Ovary (tissue), 9 donors: ENCODE measurements around the gene RYK. TPM values are rescaled to one million over a fixed set of nuclear protein-coding genes. Genes with fewer than 3 reads are reported as not detected.

ENCODE experiments used
- DNase-seq, 5 donors: peaks; one replicate each; pipeline ENCODE4 v3.0.0-alpha.2; 2019 to 2020
- H3K27ac ChIP-seq, 2 donors: fragments of 200-600 bp; one replicate each; pipeline versions ENCODE4 v1.5.1 to v1.8.0; 2019 to 2022
- H3K27me3 ChIP-seq: fragments of 200-600 bp; one replicate; pipeline ENCODE4 v1.8.0; 2022
- H3K36me3 ChIP-seq: fragments of 200-600 bp; sonication (generic); one replicate; pipeline ENCODE4 v1.5.1; 2019
- H3K4me1 ChIP-seq: one replicate; pipeline ENCODE4 v1.8.1; 2013; ENCODE audit warnings: mild to moderate bottlenecking, moderate library complexity; ENCODE audit not compliant: insufficient read depth
- H3K4me3 ChIP-seq: fragments of 200-600 bp; sonication (generic); one replicate; pipeline ENCODE4 v1.5.1; 2017
- H3K9me3 ChIP-seq, 2 donors: fragments of 200-600 bp in 1 of 2; sonication (generic) in 1 of 2; one replicate each; pipeline versions ENCODE4 v1.5.1 to v1.8.1; 2013 to 2019; ENCODE audit warnings: mild to moderate bottlenecking in 1 of 2, moderate library complexity in 1 of 2
- EP300 ChIP-seq: sonication (generic); formaldehyde crosslinking; IDR thresholded peaks from one replicate; pipeline ENCODE4 v1.6.1; 2017; ENCODE audit warnings: antibody characterized with exemption
- POLR2A ChIP-seq: fragments of 450-650 bp; IDR thresholded peaks from one replicate; pipeline ENCODE4 v1.6.1; 2017; ENCODE audit warnings: antibody characterized with exemption, mild to moderate bottlenecking, moderate library complexity
- WGBS, 3 donors: extraction: QIAGEN DNeasy Blood & Tissue Kit in 1 of 3; methylation state at CpG; one replicate each; pipeline versions ENCODE4 v1.1.5 to v1.1.7; 2013 to 2017; 5-methylcytosine and 5-hydroxymethylcytosine counted together
- intact Hi-C, 4 donors: fragments of 100-400 bp; cut with DNase I; formaldehyde crosslinking; loops; one replicate each; pipeline versions ENCODE4 v1.11.0 to v1.15.1; 2022 to 2023
- polyA plus RNA-seq, 2 donors: library from polyadenylated mRNA; stranded (reverse); fragments of 200-250 nt in 1 of 2; fragments of 350-450 nt in 1 of 2; fragmentation: Illumina TruSeq in 1 of 2; extraction: RNeasy Lipid Tissue Mini Kit (QIAGEN cat#74804) in 1 of 2; gene quantifications; one replicate each; pipeline ENCODE4 v1.2.3, GENCODE V29; 2013 to 2014
- total RNA-seq, 7 donors: library from RNA; depleted of rRNA in 2 of 7; stranded (reverse); fragments of >200 nt in 2 of 7; fragmentation: NEBNext Ultra II Directional in 3 of 7; extraction: Animal tissue kit (Norgen Biotek cat#: 25700) in 3 of 7; gene quantifications; one replicate each; pipeline versions ENCODE4 v1.1.0 to v1.2.4, GENCODE V29; 2016 to 2023
- TF ChIP-seq, protein P1 (sequence below), 3 donors: fragments of 450-650 bp in 2 of 3; fragments of 200-600 bp in 1 of 3; IDR thresholded peaks; one replicate each; pipeline versions ENCODE4 v1.5.1 to v1.8.0; 2016 to 2022; ENCODE audit warnings: antibody characterized with exemption in 3 of 3, mild to moderate bottlenecking in 1 of 3
- donor health status: DM: no; HTN: no; CAD: no; lungs with moderate emphysema.
- donor health status: DM: no; HTN: no; CAD: no.
- donor health status: Bipolar disorder and iron deficiency.
- donor health status: DM: yes; HTN: yes; CAD: no.
- donor health status: DM: no; HTN: no; CAD: no.
- donor health status: DM: yes; HTN: yes; CAD: no.

RYK gene
- total and polyA plus RNA-seq, 9 donors: 78.1 to 171 (median 120) TPM

- intact Hi-C loops: loop anchor here in 1 of 4 donors (10.0 kb wide), 1 partner anchor 353 kb away; no protein-coding TSS in a partner anchor
- TF ChIP-seq POLR2A (no peak), EP300 (no peak)
- TF ChIP-seq, protein P1, sequence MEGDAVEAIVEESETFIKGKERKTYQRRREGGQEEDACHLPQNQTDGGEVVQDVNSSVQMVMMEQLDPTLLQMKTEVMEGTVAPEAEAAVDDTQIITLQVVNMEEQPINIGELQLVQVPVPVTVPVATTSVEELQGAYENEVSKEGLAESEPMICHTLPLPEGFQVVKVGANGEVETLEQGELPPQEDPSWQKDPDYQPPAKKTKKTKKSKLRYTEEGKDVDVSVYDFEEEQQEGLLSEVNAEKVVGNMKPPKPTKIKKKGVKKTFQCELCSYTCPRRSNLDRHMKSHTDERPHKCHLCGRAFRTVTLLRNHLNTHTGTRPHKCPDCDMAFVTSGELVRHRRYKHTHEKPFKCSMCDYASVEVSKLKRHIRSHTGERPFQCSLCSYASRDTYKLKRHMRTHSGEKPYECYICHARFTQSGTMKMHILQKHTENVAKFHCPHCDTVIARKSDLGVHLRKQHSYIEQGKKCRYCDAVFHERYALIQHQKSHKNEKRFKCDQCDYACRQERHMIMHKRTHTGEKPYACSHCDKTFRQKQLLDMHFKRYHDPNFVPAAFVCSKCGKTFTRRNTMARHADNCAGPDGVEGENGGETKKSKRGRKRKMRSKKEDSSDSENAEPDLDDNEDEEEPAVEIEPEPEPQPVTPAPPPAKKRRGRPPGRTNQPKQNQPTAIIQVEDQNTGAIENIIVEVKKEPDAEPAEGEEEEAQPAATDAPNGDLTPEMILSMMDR (IDR thresholded peaks at IDR 0.05): no peak
- H3K4me1 ChIP-seq: peaks cover 8% of the 10 kb centered on the region
- no peaks in the 10 kb centered on the region for H3K9me3 ChIP-seq
- H3K4me3 ChIP-seq: no peak overlapping the region
- H3K27me3 ChIP-seq: no peaks in the 10 kb centered on the region
- no peak for DNase-seq
- H3K36me3 ChIP-seq: no peaks in the 10 kb centered on the region
- no peak overlapping the region for H3K27ac ChIP-seq
Measured at GRCh38 chr3:134287512-134287911, 36.9 kb upstream of the RYK start.

DNA sequence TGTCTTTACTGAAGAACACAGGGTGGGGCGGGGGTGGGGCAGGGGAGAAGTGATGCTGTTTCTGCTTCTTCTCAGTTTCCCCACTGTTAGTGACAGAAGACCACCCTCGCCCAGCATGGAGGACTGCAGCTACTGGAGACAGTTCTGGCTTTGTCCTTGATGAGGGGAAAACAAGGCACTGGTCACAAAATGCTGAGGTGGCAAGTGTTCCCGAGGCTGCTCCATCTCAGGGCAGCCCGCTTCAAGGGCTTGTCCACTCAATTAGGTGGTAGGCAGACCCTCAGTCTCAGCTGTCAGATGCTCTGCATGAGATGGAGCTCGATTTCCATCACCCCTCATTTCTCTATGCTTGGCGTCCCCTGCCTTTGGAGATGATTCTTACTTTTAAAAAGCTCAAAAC is 33.8 kb upstream of the RYK start:
- intact Hi-C loops: loop anchor here in 1 of 4 donors (10.0 kb wide), 1 partner anchor 350 kb away; no protein-coding TSS in a partner anchor
- no peak for TF ChIP-seq EP300
- no peak for TF ChIP-seq POLR2A
- Histone ChIP-seq H3K27ac (no peak overlapping the region), H3K27me3 (no peaks in the 10 kb centered on the region), H3K4me3 (no peak overlapping the region), H3K4me1 (no peaks in the 10 kb centered on the region), H3K36me3 (no peaks in the 10 kb centered on the region), H3K9me3 (no peaks in the 10 kb centered on the region)
- no peak for DNase-seq
- 89 to 97% (median 92%) methylated on average over 6 of the region's 6 CpGs for WGBS, 3 donors

GRCh38 chr3:134282659-134283047 is 32.0 kb upstream of the RYK start:
- no peaks in the 10 kb centered on the region for H3K4me1 ChIP-seq
- no peaks in the 10 kb centered on the region for H3K27me3 ChIP-seq
- H3K4me3 ChIP-seq: no peak overlapping the region
- 88 to 93% (median 91%) methylated on average over 8 of the region's 8 CpGs for WGBS, 3 donors
- no peaks in the 10 kb centered on the region for H3K36me3 ChIP-seq
- intact Hi-C loops: loop anchor here in 1 of 4 donors (10.0 kb wide), 1 partner anchor 348 kb away; no protein-coding TSS in a partner anchor
- TF ChIP-seq, protein P1 (IDR thresholded peaks at IDR 0.05): no peak
- TF ChIP-seq EP300 (no peak), POLR2A (no peak)
- H3K27ac ChIP-seq: no peak overlapping the region
- H3K9me3 ChIP-seq: no peaks in the 10 kb centered on the region
- DNase-seq: no peak

- no peak overlapping the region for H3K27ac ChIP-seq
- H3K9me3 ChIP-seq: no peaks in the 10 kb centered on the region
- H3K4me3 ChIP-seq: no peak overlapping the region
- intact Hi-C loops: loop anchor here in 1 of 4 donors (10.0 kb wide), 1 partner anchor 347 kb away; no protein-coding TSS in a partner anchor
- no peaks in the 10 kb centered on the region for H3K4me1 ChIP-seq
- TF ChIP-seq, protein P1 (IDR thresholded peaks at IDR 0.05): no peak
- no peak for TF ChIP-seq EP300
- TF ChIP-seq POLR2A: no peak
- no peaks in the 10 kb centered on the region for H3K36me3 ChIP-seq
- no peak for DNase-seq
- H3K27me3 ChIP-seq: no peaks in the 10 kb centered on the region
- 86 to 96% (median 92%) methylated on average over 2 of the region's 2 CpGs for WGBS, 3 donors
Measured at GRCh38 chr3:134281912-134282658, 31.4 kb upstream of the RYK start.

- no peaks in the 10 kb centered on the region for H3K36me3 ChIP-seq
- no peak for DNase-seq
- H3K4me1 ChIP-seq: no peaks in the 10 kb centered on the region
- intact Hi-C loops: no loop called here
- TF ChIP-seq POLR2A: no peak
- no peak for TF ChIP-seq EP300
- TF ChIP-seq, protein P1 (IDR thresholded peaks at IDR 0.05): no peak
- no peaks in the 10 kb centered on the region for H3K27me3 ChIP-seq
- H3K4me3 ChIP-seq: no peak overlapping the region
- H3K27ac ChIP-seq: no peak overlapping the region
- WGBS, 3 donors: 44 to 66% (median 60%) methylated on average over 2 of the region's 2 CpGs
- H3K9me3 ChIP-seq: no peaks in the 10 kb centered on the region
Measured at GRCh38 chr3:134279466-134279865, 28.8 kb upstream of the RYK start.
